Measurements from ENCODE around the gene ANKRD62.
"Not testable (repeated sequence)": the region's sequence is repeated elsewhere in the genome, so short reads cannot be mapped to it uniquely, and the experiment has no call there.

Gene ANKRD62

DNA sequence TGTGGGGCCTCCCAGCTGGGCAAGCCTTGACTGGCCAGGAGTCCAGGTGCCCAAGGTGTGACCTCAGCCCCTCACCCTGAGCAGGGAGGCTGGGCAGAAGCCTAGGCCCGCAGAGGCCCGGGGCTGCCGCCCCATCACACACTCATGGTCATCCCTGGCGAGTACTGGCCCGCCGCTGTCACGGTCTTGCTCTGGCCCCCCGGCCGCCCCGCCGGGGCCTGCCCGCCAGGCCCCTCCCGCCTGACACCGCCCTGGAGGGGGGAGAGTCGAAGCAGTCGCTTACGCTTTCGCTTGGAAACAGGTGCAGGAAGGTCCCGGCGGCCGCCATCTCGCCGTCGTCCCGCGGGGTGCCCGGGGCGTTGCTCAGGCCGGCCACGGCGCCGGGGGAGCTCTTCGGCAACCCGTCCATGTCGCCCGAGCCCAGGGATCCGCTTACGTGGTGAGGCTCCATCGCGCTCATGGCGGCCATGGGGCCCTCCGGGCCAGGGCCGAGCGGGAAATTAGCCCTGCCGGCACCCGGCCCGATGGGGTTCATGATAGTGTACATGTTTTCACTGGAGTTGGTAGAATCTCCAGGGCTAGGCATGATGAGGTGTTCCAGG lies 26.6 kb upstream of the ANKRD62 start:
- DNase-seq (ENCODE audit: low read depth in 2 of 2) = no peak

DNA sequence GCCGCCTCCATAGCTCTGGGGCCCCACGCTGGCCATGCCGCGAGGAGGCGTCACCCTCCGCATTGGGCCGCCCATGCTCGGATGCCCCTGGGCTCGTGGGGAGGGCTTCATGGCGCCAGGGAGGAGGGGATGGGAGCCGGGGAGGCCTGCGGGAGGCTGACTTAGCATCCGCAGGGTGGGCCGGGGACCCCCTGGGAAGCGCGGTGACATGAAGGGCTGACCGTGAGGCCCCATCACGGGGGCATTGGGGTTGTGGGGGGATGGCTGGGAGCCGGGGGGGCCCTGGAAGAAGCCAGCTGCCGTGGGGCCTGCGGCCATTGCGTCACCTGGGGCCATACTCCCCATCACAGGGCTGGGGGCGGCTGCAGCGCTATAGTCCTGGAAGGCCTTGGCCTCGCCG lies 26.0 kb upstream of the ANKRD62 start:
- no peak for DNase-seq (ENCODE audit: low read depth in 2 of 2)

DNA sequence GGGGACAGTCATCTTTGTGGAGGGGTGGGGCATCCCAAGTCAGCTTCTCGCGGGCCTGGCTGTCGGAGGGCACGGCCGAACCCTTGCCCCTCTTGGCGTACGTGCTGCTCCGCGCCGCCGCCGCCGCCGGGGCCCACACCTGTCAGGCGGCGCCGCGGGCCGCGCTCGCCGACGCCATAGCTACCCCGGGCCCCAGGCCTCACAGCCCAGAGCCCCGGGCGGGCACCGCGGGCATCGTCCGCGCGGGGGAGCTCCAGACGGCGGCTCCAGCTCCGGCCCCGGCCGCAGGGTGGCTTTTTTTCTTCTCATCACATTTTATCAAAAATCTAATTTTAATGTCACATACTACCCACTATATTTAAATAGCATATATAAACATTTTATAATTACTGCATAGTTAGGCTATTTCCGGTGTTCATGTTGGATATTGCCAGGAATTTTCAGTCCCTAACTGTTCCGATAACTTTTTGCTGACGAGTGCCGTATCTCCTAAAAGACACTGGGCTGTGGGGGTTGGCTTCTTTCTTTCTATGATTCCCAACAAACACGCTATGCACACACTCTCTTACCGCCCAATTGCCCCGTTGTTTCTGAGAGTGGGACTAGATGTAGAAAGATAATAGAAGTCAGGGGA lies 25.2 kb upstream of the ANKRD62 start:
- not testable (repeated sequence) for DNase-seq (ENCODE audit: low read depth in 2 of 2)

GRCh38 chr18:12068950-12069320 lies 24.7 kb upstream of the ANKRD62 start:
- DNase-seq (ENCODE audit: low read depth in 2 of 2) = no peak

DNA sequence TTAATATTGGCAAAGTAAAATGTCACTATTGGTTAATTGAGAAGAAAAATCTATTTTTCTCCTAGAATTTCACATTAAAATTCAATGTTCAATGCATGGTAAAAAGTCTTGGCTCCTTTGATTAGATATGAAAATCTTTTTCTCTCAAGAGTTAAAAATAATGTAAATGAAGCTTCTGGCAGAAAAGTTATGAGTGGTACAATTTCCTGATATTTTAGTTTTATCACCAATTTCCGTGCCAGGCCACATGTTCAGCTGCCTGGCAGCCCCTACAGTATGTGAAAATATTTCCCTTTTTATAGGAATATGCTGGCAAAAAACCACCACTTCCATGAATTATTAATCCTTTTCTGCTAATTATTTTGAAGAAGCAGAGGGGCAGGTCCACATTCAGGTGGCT lies 22.6 kb upstream of the ANKRD62 start:
- DNase-seq (ENCODE audit: low read depth in 2 of 2) = not testable (repeated sequence)

DNA sequence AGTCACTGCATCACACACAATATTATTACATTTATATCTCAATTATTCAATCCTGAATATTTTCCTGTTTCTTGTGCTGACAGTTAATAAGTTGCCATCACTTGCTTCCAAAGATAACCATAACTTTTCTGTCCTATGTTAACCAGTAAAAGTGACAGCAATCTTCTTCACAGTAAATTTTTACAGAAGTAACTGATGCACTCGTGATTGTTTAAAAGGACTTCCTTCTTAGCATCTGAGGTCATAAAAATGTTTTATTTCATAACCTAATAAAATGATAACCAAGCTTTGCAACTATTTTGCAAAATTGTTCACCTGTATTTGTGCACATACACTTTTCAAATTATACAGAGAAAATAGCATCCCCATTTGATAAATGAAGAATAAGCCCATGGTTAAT lies 20.6 kb upstream of the ANKRD62 start:
- no peak for DNase-seq (ENCODE audit: low read depth in 2 of 2)

GRCh38 chr18:12074736-12075135 lies 18.9 kb upstream of the ANKRD62 start:
- DNase-seq (ENCODE audit: low read depth in 2 of 2) = no peak

DNA sequence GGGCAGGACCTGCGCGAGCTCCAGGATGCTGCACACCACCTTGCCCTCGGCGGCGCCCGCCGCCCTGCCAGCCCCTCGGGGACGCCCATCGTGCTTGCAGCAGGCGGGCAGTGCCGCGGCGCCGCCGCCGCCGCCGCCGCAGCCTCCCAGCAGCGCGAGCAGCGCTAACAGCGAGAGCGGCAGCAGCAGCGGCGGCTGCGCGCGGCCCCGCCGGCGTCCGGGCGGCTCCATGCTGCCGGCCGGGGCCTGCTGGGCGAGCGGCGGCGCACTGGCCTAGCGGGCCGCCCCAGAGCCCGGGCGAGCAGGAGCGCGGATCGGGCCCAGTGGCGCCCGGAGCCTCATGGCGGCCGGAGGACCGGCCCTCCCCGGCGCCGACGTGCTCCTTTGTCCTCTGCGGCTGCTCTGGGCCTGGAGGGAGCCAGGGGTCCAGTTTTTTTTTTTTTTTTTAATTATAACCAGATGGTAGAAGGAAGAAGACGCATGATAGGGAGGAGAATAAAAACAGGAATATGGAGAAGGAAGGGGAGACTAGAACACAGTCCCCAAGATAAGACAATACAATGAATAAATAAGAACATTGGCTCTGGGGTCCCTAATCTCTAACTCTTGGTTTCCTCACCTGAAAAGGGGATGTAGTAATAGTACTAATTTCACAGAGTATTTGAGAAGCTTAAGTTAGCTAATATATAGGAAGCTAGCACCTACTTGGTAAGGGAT lies 17.1 kb upstream of the ANKRD62 start:
- no peak for DNase-seq (ENCODE audit: low read depth in 2 of 2)

DNA sequence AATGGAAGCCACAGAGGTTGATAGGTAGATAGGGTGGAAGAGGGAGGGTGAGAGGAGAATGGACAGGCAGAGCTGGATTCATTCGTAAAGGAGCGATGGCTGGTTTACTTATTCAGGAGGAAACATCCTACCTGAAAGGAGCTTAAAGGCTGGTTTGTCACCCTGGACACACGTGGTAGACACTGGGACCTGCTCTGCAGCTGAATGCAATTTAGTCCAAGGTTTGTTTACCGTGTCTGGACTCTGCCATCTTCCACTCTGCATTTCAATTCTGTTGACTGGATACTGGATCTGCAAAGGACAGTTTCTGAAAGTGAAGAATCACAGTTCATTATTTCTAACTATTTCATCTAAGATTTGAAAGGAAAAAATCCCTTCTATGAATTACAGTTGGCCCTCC lies 15.6 kb upstream of the ANKRD62 start:
- DNase-seq (ENCODE audit: low read depth in 2 of 2) = not testable (repeated sequence)

- DNase-seq (ENCODE audit: low read depth in 2 of 2) = no peak
Measured at GRCh38 chr18:12079491-12080237, 14.0 kb upstream of the ANKRD62 start.

- no peak for DNase-seq (ENCODE audit: low read depth in 2 of 2)
Measured at GRCh38 chr18:12085136-12085535, 8.5 kb upstream of the ANKRD62 start.

DNA sequence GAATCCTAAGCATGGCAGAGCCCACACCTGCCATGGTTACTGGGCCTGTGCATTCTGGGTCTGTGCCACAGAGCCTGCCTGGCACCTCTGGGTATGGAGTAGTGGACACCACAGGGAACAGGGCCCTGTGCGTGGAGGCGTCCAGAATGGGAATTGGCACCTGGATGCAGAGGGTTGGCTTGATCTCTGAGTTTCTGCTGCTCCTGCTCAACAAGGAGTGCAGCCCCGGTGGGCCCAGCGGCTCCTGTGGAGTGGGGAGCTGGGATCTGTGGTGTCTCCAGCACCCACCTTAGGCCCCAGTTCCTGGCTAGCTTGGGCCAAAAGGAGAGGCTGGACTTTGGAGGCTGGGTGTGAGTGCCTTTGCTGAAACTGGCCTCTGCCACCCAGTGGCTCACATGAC lies 7.9 kb upstream of the ANKRD62 start:
- DNase-seq (ENCODE audit: low read depth in 2 of 2) = no peak

GRCh38 chr18:12086249-12086648 lies 7.4 kb upstream of the ANKRD62 start:
- no peak for DNase-seq (ENCODE audit: low read depth in 2 of 2)

DNA sequence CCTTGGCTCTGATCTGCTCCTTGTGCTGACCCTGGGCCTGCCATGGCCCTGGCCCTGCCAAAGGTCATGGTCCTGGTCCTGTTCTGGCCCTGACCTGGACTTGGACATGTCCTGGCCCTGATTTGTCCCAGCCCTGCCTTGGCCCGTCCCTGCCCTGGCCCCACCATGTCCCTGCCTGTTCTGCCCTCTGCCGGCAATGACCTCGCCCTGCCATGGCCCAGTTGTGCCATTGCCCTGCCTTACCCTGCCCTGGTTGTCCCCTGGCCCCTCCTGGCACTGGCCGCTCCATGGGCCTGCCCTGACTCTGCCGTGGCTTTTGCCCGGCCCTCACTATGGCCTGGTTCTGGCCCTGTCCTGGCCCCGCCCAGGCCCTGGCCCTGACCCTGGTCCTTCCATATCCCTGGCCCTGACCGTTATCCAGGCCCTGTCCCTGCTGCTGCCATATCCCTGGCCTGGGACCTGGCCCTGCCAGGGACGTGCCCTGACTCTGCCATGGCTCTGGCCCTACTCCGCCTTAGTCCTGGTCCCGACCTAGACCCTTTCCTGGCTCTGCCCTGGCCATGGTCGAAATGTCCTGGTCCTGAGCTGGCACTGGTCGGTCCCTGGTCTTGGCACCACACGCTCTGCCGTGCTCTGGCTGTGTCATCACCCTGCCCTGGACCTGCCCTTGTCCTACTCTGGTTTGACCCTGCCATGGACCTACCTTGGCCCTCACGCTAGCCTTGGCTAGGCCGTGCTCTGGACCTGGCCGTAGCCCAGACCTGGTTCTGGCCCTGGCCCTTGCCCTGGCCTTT lies 6.8 kb upstream of the ANKRD62 start:
- DNase-seq (ENCODE audit: low read depth in 2 of 2) = no peak

DNA sequence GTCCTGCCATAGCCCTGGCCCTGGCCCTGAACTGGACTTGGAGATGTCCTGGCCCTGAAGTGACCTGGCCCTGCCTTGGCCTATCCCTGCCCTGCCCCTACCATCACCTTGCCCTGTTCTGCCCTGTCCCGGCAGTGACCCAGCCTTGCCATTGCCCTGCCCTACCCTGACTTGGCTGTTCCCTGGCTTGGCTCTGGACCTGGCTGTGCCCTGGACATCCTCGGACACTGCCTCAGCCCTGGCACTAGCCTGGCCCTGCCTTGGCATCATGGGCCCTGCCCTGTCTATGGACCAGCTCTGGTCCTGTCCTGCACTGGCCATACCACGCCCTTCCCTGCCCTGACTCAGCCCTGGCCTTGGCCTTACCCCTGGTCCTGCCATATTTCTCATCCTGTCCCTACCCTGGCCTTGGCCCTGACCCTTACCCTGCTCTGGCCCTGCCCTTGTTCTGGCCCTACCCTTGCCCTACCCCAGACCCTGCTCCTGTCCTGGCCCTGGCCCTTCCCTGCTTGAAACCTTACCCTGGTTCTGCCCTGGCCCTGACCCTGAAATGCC lies 6.1 kb upstream of the ANKRD62 start:
- DNase-seq (ENCODE audit: low read depth in 2 of 2) = no peak

DNA sequence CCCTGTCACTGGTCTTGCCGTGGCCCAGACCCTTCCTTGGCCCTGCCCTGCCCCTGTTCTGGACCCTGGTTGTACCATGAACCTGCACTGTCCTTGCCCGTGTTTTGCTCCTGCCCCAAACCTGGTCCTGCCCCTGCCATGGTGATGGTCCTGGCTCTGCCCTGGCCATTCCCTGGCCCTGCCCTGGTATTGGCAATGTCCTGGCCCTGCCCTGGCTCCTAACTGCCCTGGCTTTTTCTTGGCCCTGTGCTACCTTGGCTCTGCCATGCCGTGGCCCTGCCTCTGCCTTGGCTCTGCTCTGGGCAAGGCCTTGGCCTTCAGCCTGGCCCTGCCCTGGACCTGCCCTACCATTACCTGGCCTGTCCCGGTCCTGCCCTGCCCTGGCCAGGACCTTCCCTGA lies 5.5 kb upstream of the ANKRD62 start:
- DNase-seq (ENCODE audit: low read depth in 2 of 2) = no peak

DNA sequence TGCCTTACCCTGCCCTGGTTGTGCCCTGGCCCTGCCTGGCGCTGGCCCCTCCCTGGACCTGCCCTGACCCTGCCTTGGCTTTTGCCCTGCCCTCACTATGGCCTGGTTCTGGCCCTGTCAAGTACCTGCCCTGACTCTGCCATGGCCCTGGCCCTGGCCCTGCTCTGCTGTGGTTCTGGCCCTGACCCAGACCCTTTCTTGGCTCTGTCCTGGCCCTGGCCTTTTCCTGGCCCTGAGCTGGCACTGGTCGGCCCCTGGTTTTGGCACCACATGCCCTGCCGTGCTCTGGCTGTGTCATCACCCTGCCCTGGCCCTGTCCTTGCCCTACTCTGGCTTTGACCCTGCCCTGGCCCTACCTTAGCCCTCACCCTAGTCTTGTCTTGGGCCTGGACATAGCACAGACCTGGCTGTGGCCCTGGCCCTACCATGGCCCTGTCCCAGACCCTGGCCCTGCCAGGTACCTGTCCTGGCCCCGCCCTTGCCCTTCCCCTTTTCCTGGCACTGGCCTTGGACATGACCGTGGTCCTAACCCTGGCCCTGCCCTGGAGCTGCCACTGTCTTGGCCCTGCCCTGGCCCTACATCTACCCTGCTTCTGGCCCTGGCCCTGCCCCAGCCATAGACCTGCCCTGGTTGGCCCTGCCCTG lies 4.8 kb upstream of the ANKRD62 start:
- no peak for DNase-seq (ENCODE audit: low read depth in 2 of 2)

DNA sequence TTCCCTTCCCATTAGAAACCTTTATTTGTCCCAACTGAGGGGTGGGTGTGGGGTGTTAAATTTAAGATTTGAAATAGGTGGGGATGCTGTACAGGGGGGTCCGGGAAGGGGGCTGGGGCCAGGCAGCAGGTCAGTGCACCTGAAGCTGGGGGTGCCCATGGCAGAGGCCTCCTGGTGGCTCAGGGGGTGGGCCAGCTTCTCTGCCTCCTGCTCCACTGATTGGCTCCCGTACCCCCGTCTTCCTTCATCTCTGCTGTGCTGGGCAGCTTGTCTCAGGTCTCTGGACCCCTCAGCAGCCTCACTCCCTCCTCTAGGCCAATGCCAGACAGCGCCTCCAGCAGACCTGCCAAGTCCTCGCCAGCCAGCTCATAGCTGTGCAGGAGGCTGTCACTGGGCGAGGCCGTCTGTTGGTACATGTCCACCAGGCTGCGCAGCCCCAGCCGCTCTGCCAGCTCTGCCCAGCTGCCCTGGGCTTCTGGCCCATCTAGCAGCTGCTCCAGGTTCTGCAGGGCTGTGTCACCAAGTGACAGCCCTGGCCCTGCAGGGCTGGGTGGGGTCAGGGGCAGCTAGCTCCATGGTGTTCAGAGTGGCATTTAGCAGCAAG lies 2.0 kb upstream of the ANKRD62 start:
- no peak for DNase-seq (ENCODE audit: low read depth in 2 of 2)

GRCh38 chr18:12092398-12093229 lies 1.0 kb upstream of the ANKRD62 start:
- no peak for DNase-seq (ENCODE audit: low read depth in 2 of 2)

GRCh38 chr18:12098374-12098773 lies 4.7 kb downstream of the ANKRD62 start:
- no peak for DNase-seq (ENCODE audit: low read depth in 2 of 2)
